ENCODE data around the gene ABR. TPM values are rescaled to one million over a fixed set of nuclear protein-coding genes. Genes with fewer than 3 reads are reported as not detected.

Gene ABR
- total RNA-seq, 4 donors from 2014 or later: 78.0 to 208 (median 106) TPM

DNA sequence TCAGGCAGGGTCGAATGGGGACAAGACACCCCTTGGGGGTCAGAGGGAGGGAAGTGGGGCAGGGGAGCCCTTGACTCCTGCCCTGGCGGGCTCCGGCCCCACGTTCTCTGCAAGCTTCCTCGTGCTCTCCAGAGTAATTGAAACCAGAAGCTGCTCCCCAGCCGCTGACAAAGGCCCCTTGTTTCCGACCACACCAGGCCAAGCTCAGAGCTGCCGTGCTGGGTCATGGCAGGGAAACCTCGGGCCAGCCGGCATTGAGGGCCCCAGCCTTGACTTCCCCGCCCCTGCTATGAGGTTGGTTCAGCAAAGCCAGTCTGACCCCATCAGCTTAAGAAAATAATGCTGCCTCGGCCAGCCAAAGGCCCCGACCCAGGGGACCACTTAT lies 139.6 kb downstream of the ABR start:
- peak overlapping the region; percentile 86 for H3K27ac ChIP-seq
- H3K4me3 ChIP-seq: peak overlapping the region; percentile 26
- H3K4me1 ChIP-seq: peaks cover 33% of the 10 kb centered on the region
- WGBS: 27% methylated on average over 10 of the region's 13 CpGs
- no peaks in the 10 kb centered on the region for H3K27me3 ChIP-seq
- TF ChIP-seq POLR2A (IDR thresholded peaks at IDR 0.05) (no peak), POLR2AphosphoS5 (IDR thresholded peaks at IDR 0.05) (no peak), EP300 (IDR thresholded peaks at IDR 0.05) (no peak)
- TF ChIP-seq, protein P1, sequence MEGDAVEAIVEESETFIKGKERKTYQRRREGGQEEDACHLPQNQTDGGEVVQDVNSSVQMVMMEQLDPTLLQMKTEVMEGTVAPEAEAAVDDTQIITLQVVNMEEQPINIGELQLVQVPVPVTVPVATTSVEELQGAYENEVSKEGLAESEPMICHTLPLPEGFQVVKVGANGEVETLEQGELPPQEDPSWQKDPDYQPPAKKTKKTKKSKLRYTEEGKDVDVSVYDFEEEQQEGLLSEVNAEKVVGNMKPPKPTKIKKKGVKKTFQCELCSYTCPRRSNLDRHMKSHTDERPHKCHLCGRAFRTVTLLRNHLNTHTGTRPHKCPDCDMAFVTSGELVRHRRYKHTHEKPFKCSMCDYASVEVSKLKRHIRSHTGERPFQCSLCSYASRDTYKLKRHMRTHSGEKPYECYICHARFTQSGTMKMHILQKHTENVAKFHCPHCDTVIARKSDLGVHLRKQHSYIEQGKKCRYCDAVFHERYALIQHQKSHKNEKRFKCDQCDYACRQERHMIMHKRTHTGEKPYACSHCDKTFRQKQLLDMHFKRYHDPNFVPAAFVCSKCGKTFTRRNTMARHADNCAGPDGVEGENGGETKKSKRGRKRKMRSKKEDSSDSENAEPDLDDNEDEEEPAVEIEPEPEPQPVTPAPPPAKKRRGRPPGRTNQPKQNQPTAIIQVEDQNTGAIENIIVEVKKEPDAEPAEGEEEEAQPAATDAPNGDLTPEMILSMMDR (IDR thresholded peaks at IDR 0.05): no peak
- H3K9me3 ChIP-seq: no peaks in the 10 kb centered on the region
- DNase-seq (ENCODE audit: low spot score in 2 of 2): no peak
- peaks cover 18% of the 10 kb centered on the region for H3K36me3 ChIP-seq

DNA sequence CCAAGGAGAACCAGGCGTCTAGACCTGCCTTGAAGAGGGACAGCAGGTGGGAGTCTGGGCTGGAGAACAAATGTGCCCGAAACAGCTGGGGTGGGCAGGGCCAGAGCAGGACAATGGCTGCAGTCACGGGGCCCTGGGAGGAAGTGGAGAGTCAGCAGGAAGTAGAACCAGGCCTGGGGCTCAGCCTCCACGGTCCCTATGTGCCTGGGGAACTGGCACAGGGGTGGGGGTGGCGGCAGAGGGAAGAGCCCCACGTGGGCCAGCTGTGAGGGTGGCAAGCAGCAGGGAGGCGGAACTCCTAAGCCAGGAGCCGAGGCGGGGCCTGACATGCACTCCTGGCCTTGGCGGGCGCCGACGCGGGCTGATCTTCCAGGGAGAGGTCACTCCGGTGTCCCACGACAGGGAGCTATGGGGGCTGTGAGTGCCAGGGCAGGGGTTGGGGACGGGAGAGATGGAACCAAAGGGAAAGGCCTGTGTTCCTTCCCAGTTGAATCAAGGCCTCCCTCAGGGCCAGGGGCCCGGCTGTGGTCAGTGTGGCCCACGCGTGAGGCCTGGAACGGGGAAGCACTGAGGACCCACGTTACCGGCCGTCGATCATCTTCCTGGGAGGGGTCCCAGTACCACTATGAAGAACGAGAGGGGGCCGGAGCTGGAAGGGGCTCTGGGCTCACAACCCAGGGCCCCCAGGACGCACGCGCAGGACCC lies 140.1 kb downstream of the ABR start:
- peak in 1 of 2 donors; percentile 87 for DNase-seq (ENCODE audit: low spot score in 2 of 2)

DNA sequence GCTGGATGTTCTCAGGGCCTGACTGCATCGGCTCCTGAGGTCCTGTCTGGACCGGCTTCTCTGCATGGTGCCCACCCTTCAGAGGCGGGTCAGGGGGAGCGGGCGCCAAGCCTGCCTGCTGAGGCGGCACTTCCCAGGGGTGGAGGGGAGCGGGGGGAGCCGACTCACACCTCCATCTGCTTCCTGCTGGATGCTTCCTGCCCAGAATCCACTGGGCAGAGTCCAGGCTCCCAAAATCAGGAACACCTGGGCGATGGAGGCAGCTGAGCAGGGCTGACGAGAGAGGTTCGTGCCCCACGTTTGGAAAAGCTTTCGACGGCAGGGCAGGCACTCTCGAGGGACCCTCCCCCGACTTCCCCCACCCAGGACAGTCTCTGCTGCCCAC lies 140.7 kb downstream of the ABR start:
- TF ChIP-seq POLR2A (IDR thresholded peaks at IDR 0.05): no peak
- TF ChIP-seq, protein P1 (IDR thresholded peaks at IDR 0.05): no peak
- no peak for TF ChIP-seq POLR2AphosphoS5 (IDR thresholded peaks at IDR 0.05)
- no peak for TF ChIP-seq EP300 (IDR thresholded peaks at IDR 0.05)
- peaks cover 25% of the 10 kb centered on the region for H3K36me3 ChIP-seq
- peaks cover 33% of the 10 kb centered on the region for H3K4me1 ChIP-seq
- H3K27ac ChIP-seq: peak overlapping the region; percentile 86
- no peaks in the 10 kb centered on the region for H3K9me3 ChIP-seq
- H3K4me3 ChIP-seq: peak overlapping the region; percentile 2
- no peak for DNase-seq (ENCODE audit: low spot score in 2 of 2)
- WGBS: 61% methylated on average over 12 of the region's 16 CpGs
- H3K27me3 ChIP-seq: no peaks in the 10 kb centered on the region

More for the DNA sequence above, 140.1 kb downstream of the ABR start:
- Histone ChIP-seq H3K27me3 (no peaks in the 10 kb centered on the region), H3K4me3 (peak overlapping the region; percentile 26), H3K4me1 (peaks cover 33% of the 10 kb centered on the region), H3K9me3 (no peaks in the 10 kb centered on the region), H3K27ac (peak overlapping the region; percentile 86), H3K36me3 (peaks cover 20% of the 10 kb centered on the region)
- WGBS: 52% methylated on average over 30 of the region's 30 CpGs
- no peak for TF ChIP-seq POLR2A (IDR thresholded peaks at IDR 0.05)
- no peak for TF ChIP-seq EP300 (IDR thresholded peaks at IDR 0.05)
- TF ChIP-seq POLR2AphosphoS5 (IDR thresholded peaks at IDR 0.05): no peak
- TF ChIP-seq, protein P1 (IDR thresholded peaks at IDR 0.05): no peak

DNA sequence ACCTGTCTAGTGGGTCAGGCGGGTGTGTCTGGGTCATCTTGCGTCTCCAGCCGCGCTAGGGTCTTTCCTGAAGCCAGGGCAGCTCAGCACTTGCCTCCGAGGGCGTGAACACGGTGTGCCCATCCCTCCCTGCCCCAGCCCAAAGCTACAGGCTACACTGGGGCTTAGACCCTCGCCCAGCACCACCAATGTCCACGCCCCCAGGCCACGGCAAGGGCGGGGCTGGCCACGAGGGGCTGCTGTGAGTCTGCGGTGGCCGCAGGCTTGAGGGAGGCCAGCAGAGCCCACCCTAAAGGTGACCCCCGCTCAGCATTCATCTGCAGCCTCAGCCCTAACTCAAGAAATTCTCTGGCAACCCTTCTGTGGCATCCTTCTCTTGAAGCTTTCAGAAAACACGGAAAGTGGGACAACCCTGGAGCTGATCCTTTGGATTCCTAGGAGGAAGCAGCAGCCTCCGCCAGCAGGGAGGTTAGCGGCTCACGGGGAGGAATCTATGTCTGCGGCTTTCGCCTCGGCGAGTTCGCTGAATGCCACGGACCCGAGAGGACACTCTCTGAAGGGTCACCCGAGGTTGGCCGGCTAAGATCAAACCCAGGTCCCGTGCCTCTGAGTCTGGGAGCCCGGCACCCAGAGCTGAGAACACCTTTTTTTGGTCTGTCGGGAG lies 141.2 kb downstream of the ABR start:
- Histone ChIP-seq H3K9me3 (no peaks in the 10 kb centered on the region), H3K4me3 (peak overlapping the region; percentile 2), H3K27me3 (no peaks in the 10 kb centered on the region), H3K27ac (peak overlapping the region; percentile 86), H3K36me3 (peaks cover 25% of the 10 kb centered on the region), H3K4me1 (peaks cover 33% of the 10 kb centered on the region)
- DNase-seq (ENCODE audit: low spot score in 2 of 2): no peak
- TF ChIP-seq POLR2AphosphoS5 (IDR thresholded peaks at IDR 0.05) (no peak), EP300 (IDR thresholded peaks at IDR 0.05) (no peak), POLR2A (IDR thresholded peaks at IDR 0.05) (no peak)
- TF ChIP-seq, protein P1 (IDR thresholded peaks at IDR 0.05): no peak
- 68% methylated on average over 21 of the region's 31 CpGs for WGBS

DNA sequence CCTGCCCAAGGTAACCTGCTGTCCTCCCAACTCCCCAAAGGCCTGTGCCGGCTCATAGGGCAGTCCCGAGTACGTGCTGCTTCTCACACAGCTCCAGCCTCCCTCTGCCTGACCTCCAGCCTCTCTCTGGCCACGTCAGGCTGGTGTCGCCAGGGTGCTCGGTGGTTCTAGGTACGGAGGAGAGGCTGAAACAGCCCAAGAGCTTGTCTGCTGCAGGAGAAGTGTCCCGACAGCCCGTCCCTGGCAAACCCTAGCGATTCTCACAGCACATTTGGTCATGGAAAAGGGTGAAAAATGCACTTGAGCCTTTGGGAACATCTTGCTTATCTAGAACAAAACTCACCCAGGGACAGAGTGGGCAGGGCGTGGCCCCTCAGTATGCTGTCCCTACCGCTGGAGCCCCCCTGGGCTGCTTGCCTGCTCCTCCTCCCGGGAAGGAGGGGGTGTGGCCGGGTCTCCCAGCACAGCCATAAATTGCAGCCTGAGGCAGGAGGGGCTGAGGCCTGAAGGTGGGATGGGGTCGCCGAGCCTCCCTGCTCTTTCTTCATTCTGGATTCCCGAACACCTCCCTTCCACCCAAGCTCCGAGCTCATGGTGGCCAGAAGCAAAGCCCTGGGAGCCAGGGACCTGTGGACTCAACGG lies 142.4 kb downstream of the ABR start:
- WGBS: 83% methylated on average over 19 of the region's 19 CpGs
- no peak for DNase-seq (ENCODE audit: low spot score in 2 of 2)
- no peak for TF ChIP-seq EP300 (IDR thresholded peaks at IDR 0.05)
- TF ChIP-seq, protein P1 (IDR thresholded peaks at IDR 0.05): no peak
- no peak for TF ChIP-seq POLR2AphosphoS5 (IDR thresholded peaks at IDR 0.05)
- TF ChIP-seq POLR2A (IDR thresholded peaks at IDR 0.05): no peak
- H3K27ac ChIP-seq: no peak overlapping the region
- no peak overlapping the region for H3K4me3 ChIP-seq
- H3K27me3 ChIP-seq: no peaks in the 10 kb centered on the region
- H3K9me3 ChIP-seq: no peaks in the 10 kb centered on the region
- peaks cover 33% of the 10 kb centered on the region for H3K4me1 ChIP-seq
- H3K36me3 ChIP-seq: peaks cover 17% of the 10 kb centered on the region

All from suprapubic skin (tissue), 4 donors.